ENCODE results near the gene INPP5A. TPM values are rescaled to one million over a fixed set of nuclear protein-coding genes. Genes with fewer than 3 reads are reported as not detected.

The INPP5A gene
- total and polyA plus RNA-seq, 2 experiments from 2014 or later = 41.2 to 53.6 TPM

DNA sequence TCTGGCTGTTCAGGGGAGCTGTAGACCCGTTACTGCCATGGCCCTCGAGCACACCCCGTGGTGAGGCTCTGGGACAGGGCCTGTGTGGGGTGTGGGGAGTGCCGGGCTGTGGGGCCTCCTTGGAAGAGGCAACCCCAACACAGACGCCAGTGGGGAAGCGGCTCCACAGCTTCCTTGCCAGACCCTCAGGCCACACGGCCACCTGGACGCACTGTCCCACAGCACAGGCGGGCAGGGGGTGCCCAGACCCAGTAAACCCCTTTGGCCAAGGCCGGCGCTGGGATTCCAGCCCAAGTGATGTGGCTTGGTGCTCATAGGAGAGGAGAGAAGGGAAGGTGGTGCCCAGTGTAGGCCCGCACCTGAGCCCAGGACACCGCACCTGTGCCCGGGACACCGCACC lies 261.3 kb downstream of the INPP5A start:
- no peak for DNase-seq (ENCODE audit: low spot score)
- Histone ChIP-seq H3K27me3 (peaks cover 7% of the 10 kb centered on the region), H4K20me1 (ENCODE audit: insufficient read depth, poor library complexity, severe bottlenecking) (no peaks in the 10 kb centered on the region), H3K79me2 (no peaks in the 10 kb centered on the region), H3K9me2 (replicated peaks; ENCODE audit: insufficient read depth) (no peaks in the 10 kb centered on the region), H3K4me1 (ENCODE audit: insufficient read depth) (no peaks in the 10 kb centered on the region), H2AFZ (no peak overlapping the region), H3K4me3 (no peak overlapping the region), H3K9me3 (ENCODE audit: low read depth) (no peaks in the 10 kb centered on the region), H3K4me2 (no peak overlapping the region), H3K27ac (no peak overlapping the region), H3K36me3 (replicated peaks; ENCODE audit: insufficient read depth, low read depth) (no peaks in the 10 kb centered on the region)
- no peak for TF ChIP-seq EZH2 (IDR thresholded peaks at IDR 0.05; ENCODE audit: borderline replicate concordance)
- no peak for TF ChIP-seq EZH2phosphoT487 (IDR thresholded peaks at IDR 0.05; ENCODE audit: low read depth, severe bottlenecking, unreplicated experiment)
- TF ChIP-seq, protein P1, sequence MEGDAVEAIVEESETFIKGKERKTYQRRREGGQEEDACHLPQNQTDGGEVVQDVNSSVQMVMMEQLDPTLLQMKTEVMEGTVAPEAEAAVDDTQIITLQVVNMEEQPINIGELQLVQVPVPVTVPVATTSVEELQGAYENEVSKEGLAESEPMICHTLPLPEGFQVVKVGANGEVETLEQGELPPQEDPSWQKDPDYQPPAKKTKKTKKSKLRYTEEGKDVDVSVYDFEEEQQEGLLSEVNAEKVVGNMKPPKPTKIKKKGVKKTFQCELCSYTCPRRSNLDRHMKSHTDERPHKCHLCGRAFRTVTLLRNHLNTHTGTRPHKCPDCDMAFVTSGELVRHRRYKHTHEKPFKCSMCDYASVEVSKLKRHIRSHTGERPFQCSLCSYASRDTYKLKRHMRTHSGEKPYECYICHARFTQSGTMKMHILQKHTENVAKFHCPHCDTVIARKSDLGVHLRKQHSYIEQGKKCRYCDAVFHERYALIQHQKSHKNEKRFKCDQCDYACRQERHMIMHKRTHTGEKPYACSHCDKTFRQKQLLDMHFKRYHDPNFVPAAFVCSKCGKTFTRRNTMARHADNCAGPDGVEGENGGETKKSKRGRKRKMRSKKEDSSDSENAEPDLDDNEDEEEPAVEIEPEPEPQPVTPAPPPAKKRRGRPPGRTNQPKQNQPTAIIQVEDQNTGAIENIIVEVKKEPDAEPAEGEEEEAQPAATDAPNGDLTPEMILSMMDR (IDR thresholded peaks at IDR 0.05; ENCODE audit: poor library complexity) = no peak
- 98% methylated on average over 15 of the region's 15 CpGs for WGBS (ENCODE audit: low lambda C conversion rate, missing lambda C conversion rate)

DNA sequence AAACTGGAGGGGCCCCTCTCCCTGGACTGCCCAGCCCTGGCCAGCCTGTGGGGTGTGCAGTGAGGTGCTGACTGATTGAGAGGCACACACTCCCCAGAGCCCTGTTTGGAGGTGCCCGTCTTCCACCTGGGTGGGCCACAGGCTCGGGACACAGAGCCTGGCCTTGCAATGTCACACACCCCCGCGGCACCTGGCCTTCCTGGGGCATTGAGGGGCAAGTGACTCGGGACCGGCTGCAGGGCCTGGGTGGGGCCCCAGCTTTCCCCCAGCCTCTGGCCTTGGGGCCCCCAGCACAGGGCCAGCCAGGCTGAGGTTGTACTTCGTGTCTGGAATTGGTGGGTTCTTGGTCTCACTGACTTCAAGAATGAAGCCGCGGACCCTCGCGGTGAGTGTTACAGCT lies 262.3 kb downstream of the INPP5A start:
- Histone ChIP-seq H3K4me3 (no peak overlapping the region), H3K27me3 (peaks cover 7% of the 10 kb centered on the region), H4K20me1 (ENCODE audit: insufficient read depth, poor library complexity, severe bottlenecking) (no peaks in the 10 kb centered on the region), H3K4me1 (ENCODE audit: insufficient read depth) (no peaks in the 10 kb centered on the region), H3K36me3 (replicated peaks; ENCODE audit: insufficient read depth, low read depth) (no peaks in the 10 kb centered on the region), H3K9me3 (ENCODE audit: low read depth) (no peaks in the 10 kb centered on the region), H2AFZ (no peak overlapping the region), H3K27ac (no peak overlapping the region), H3K79me2 (no peaks in the 10 kb centered on the region), H3K4me2 (no peak overlapping the region), H3K9me2 (replicated peaks; ENCODE audit: insufficient read depth) (no peaks in the 10 kb centered on the region)
- no peak for DNase-seq (ENCODE audit: low spot score)
- 97% methylated on average over 11 of the region's 11 CpGs for WGBS (ENCODE audit: low lambda C conversion rate, missing lambda C conversion rate)
- no peak for TF ChIP-seq EZH2 (IDR thresholded peaks at IDR 0.05; ENCODE audit: borderline replicate concordance)
- no peak for TF ChIP-seq EZH2phosphoT487 (IDR thresholded peaks at IDR 0.05; ENCODE audit: low read depth, severe bottlenecking, unreplicated experiment)
- TF ChIP-seq, protein P1 (IDR thresholded peaks at IDR 0.05; ENCODE audit: poor library complexity) = no peak

DNA sequence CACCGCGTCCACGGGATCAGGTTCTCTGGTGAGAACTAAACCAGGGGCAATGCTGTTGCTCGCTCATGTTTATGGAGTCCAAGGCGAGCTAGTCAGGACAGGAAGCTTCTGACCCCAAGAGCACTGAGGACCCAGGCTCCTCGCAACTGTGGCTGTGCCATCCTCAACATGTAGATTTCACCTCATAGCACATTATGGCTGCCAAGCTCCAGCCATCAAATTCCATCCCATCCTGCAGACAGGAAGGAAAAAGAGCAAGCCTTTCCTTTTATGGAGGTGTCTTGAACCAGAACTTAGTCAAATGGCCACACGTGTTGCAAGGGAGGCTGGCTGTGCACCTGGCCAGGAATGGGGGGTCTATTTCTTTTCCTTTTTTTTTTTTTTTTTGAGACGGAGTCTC lies 264.5 kb downstream of the INPP5A start:
- no peaks in the 10 kb centered on the region for H3K9me2 ChIP-seq (replicated peaks; ENCODE audit: insufficient read depth)
- H3K79me2 ChIP-seq = no peaks in the 10 kb centered on the region
- H3K4me3 ChIP-seq = no peak overlapping the region
- no peaks in the 10 kb centered on the region for H3K27me3 ChIP-seq
- no peaks in the 10 kb centered on the region for H3K4me1 ChIP-seq (ENCODE audit: insufficient read depth)
- no peak overlapping the region for H2AFZ ChIP-seq
- no peaks in the 10 kb centered on the region for H3K9me3 ChIP-seq (ENCODE audit: low read depth)
- no peaks in the 10 kb centered on the region for H3K36me3 ChIP-seq (replicated peaks; ENCODE audit: insufficient read depth, low read depth)
- WGBS (ENCODE audit: low lambda C conversion rate, missing lambda C conversion rate) = 95% methylated on average over 8 of the region's 8 CpGs
- no peak overlapping the region for H3K27ac ChIP-seq
- no peak for DNase-seq (ENCODE audit: low spot score)
- H4K20me1 ChIP-seq (ENCODE audit: insufficient read depth, poor library complexity, severe bottlenecking) = no peaks in the 10 kb centered on the region
- no peak overlapping the region for H3K4me2 ChIP-seq
- TF ChIP-seq EZH2 (IDR thresholded peaks at IDR 0.05; ENCODE audit: borderline replicate concordance) (no peak), EZH2phosphoT487 (IDR thresholded peaks at IDR 0.05; ENCODE audit: low read depth, severe bottlenecking, unreplicated experiment) (no peak)
- TF ChIP-seq, protein P1 (IDR thresholded peaks at IDR 0.05; ENCODE audit: poor library complexity) = no peak
